ENCODE data around the gene MPPE1.
"Not testable (repeated sequence)": the region's sequence is repeated elsewhere in the genome, so short reads cannot be mapped to it uniquely, and the experiment has no call there.

The MPPE1 gene

DNA sequence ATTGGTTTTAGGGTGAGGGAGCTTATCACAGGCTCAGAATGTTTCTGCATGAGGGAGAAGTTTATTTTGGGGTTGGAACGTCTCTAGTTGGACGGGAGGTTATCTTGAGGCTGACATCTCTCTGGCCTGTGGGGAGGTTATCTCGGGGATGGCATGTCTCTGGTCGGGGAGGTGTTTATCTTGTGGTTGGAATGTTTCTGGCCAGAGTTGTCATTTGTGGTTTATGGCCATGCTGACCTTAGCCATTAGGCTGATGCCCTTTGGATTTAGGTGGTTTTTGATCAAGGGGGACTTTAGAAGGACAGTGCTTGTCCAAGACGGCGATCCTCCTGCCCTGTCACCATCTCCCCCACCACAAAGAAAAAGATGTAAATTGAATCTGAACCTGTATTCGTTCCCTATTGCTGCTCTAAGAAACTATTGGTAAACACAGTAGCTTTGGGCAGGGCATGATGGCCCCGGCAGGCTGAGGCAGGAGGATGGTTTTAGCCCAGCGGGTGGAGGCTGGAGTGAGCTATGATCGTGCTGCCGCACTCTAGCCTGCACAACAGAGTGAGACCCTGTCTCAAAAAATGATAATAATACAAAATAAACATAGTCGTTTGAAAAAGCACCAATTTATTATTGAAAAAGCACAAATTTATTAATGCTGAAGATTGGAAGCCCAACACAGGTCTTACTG, 17.8 kb upstream of the MPPE1 start:
- DNase-seq: no peak

DNA sequence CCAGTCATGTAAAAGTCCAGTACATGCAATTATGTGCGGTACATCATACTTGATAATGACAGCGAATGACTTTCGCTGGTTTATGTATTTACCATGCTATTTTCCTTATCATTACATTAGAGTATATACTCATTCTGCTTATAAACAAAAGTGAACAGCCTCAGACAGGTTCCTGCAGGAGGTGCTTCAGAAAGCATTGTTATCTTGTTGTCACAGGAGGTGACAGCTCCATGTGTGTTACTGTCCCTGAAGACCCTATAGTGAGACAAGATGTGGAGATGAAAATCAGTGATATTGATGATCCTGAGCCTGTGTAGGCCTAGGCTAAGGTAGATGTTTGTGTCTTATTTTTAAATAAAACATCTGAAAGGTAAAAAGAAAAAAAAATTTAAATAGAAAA, 15.3 kb upstream of the MPPE1 start:
- no peak for DNase-seq

DNA sequence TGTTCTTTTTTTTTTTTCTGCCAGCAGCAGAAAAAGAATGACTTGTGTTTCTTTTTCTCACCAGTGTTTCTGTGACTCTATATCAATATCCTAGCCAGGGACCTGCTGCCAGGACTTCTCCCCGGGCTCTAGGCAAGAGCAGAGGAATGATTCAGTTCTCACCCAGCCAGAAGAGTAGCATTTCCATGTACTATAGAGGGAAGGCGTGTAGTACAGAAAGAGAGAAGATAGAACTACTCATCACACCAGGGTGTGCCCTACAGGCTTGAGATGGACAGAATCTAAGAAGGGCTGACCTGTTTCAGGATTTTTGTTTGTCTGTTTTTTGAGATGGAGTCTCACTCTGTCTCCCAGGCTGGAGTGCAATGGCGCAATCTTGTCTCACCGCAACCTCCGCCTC, 11.4 kb upstream of the MPPE1 start:
- not testable (repeated sequence) for DNase-seq

DNA sequence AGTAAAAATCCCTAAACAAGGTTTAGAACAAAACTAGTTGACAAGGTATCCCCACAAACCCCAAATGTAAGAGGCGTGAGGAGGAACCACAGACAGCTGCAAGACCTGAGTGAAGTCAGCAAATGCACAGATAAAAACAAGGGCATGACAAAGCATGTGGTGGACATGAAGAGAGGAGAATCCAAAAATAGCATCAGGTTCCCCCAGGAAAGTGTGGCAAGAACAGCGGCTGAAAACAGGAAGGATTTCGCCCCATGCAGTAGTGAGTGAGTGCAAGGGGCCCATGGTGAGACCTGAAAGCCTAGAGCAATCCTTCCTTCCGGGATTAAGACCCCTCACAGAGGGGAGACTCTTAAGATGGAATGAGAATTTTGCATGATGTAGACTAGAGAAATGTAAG, 8.8 kb upstream of the MPPE1 start:
- DNase-seq: not testable (repeated sequence)

DNA sequence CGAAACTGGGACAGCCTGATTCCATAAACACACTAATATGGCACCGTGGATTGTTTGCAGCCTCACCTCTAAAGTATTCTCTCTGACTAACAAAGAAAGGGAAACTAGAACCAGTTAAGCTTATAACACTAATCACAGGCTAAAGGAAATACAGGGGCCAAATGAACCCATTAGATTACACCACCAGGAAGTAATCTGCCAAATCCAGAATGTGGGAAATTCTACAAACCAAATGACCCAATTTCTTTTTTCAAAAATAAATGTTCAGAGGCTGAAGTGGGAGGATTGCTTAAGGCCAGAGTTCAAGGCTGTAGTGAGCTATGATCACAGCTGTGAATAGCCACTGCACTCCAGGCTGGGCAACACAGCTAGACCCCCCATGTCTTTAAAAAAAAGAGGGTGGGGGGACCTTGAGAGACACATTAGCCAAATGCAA, 1.5 kb upstream of the MPPE1 start:
- DNase-seq: peak; percentile 46

DNA sequence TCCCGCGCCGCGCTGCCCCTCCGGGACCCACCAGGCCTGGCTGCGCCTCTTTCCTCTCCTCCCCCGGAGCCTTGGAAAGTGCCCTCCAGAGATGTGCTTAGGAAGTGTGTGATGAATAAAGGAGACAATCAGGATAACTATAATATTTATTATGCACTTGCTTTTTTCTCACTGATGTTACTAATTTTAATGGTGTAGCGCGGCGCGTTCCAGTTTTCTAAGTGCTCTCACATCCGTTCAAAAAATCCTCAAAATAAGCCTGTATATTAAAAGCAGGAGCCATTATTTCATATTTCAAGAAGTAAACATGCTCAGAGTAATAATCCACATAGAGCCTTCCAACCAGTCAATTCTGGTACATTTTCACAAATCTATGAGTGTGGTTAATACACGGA, 941 bp upstream of the MPPE1 start:
- DNase-seq: peak; percentile 4

DNA sequence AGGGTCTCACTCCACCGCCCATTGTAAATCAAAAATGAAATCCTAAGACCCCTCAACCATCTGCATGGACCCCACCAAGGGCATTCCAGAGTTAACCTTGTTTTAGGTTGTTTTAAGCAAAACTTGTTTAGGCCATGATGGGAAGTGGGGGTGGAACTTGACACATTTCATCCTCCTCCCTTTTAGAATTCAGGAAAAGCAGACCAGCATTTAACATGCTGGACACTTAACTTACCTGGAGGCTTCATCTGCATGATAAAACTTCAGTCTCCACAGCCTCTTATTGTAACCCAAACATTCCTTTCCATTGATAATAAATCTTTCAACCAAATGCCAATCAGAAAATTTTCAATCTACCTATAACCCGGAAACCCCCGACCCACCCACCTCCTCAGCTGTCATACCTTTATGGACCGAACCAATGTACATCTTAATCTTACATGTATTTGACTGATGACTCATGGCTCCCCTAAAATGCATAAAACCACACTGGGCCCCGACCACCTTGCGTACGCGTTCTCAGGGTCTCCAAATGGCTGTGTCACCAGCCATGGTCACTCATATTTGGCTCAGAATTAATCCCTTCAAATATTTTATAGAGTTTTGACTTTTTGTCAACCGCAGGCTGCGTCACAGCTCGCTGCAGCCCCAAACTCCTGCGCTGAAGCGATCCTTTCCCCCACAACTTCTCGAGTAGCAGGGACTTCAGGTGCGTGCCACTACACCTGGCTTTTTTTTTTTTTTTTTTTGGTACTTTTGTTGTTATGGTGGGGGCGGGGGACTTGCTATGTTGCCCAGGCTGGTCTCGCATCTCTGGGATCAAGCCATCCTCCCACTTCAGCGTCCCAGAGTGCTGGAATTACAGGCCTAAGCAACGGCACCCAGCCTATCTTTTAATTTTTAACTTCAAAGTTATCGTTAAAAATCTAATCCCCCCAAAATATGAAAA, 917 bp downstream of the MPPE1 start:
- no peak for DNase-seq

DNA sequence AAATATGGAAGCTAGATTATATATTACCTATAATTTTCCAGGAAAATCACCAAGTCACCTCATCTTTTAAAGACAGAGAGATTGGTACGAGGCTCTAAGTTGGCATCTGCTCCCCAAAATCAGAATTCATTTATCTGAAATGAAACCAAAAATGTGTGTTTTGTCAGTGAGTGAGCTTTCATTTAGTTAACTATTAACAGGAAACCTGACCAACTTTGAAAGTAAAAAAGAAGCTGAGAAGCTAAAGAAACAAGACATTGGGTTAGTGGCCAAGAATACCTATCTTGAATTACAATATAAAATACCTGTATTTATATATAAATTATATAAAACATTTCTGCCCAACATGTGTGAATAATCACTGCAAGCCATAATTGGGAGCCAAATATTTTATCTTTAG, 1.9 kb downstream of the MPPE1 start:
- no peak for DNase-seq

DNA sequence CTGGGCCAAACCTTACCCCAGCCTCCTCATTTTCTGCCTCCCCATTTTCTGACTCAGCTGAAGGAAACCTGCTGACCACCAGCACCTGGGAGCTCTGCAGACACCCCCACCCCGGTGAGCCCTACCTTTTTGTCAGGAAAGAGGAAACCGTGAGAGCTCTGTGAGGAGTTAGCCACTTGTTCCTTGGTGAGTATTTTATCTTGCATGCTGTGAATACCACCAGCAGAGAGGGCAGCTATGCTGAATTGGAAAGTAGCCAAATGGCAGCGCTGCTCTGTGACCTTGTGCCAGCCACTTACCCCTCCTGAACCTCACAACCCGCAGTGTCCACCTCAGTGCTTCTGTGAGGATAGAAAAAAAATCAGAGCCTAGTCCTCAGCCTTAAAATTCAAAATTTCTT, 2.5 kb downstream of the MPPE1 start:
- no peak for DNase-seq

DNA sequence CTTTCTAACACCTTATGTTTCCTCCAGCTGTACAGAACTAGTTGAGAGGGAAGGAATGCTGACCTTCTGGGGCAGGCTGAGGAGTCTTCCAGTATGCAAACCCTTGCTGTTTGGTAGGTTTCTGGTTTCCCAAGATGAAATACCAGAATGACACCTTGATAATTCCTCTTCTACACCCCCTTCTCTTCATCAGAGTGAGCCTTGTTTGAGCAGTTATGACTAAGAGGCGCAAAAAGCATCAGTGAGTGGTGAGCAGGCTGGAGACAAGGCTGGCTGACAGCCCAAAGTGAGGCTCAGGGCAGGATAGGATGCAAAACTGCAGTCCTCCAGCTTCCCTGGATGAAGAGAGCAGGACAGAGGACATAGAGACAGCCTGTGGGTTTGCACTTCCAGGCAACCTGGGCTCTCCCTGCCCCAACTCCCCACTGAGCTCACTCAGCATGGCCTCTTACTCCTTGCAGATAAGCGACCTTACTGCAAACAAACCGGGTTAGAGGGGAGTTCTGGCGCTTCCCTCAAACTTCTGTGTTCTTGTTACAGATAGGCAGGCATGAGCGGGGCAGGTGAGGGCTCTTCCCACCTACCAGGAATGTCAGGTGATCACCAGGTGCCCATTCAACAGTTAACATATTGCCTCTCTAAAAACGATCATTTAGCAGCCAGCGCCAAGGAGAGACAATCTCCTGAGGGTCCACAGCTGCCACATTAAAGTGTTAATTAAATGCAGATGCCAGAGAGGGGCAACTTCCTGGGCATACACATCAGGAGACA, 5.4 kb downstream of the MPPE1 start:
- DNase-seq: peak; percentile 23

DNA sequence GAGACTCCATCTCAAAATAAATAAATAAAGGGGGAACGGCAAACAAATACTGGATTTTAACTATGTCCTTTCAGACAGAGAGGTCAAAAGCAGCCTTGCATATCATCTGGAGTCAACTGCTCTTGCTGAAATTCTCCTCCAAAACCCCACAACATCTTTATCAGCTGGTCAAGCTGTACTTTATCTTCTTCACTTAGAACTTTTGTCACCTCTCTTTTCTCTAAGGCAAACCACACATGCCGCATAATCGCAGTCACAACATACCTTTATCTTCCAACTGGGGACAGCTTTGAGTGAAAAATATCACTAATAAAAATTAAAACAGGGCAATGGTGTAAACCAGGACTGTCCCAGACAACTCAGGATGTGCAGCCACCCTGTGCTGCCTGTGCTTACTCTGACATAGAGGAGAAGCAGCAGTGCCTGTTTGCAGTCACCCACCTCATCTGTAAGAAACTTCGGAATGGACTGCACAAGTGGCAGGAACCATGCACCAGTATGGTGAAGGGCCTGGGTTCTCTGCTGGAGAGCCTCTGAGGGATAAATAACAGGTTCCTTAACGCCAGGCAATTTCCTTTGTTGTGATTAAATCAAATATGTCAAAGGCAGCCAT, 6.2 kb downstream of the MPPE1 start:
- DNase-seq: no peak

DNA sequence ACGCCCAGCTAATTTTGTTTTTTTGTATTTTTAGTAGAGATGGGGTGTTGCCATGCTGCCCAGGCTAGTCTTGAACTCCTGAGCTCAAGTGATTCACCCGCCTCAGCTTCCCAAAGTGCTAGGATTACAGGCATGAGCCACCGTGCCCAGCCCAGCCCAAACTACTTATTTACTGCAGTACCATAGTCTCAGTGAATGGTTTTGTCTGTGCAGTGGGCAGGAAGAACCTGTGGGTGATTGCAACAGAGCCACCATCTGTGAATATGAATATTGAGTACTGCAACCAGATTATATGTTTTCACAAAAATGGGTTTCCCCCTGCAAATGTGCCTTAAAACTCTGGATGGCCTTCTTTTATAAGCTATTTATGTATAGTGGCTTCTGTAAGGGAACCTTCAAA, 9.1 kb downstream of the MPPE1 start:
- DNase-seq: no peak

DNA sequence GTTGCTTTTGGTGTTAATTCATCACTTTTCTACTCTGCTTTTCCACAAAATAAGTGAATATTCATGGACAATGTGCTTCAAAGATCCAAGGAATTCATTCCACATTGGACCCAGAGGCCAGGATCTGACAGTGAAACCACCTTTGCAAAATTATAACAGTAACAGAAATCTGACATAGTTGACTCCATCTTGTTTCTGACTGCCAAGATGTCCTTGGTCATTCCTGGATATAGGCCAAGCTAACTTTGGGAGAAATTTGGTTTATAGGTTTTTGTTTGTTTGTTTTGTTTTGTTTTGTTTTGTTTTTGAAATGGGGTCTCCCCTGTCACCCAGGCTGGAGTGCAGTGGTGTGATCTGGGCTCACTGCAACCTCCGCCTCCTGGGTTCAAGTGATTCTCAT, 10.3 kb downstream of the MPPE1 start:
- no peak for DNase-seq

DNA sequence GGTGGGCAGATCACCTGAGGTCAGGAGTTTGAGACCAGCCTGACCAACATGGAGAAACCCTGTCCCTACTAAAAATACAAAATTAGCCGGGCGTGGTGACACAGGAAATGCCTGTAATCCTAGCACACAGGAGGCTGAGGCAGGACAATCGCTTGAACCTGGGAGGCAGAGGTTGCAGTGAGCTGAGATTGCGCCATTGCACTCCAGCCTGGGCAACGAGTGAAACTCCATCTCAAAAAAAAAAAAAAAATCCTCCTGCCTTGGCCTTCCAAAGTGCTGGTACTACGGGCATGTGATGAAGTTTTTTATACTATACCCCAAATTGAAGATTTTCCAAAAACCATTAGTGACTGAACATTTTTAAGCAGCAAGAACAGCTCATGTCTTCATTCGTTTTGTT, 15.7 kb downstream of the MPPE1 start:
- not testable (repeated sequence) for DNase-seq

DNA sequence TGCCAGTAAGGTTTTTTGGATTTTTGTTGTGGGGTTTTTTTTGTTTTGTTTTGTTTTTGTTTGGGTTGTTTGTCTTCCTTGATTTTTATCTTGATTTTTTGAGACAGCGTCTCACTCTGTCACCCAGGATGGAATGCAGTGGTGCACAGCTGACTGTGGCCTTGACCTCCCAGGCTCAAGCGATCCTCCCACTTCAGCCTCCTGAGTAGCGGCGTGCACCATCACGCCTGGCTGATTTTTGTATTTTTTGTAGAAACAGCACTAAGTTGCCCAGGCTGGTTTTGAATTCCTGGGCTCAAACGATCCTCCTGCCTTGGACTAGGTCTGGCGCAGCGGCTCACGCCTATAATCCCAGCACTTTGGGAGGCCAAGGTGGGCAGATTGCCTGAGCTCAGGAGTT, 16.4 kb downstream of the MPPE1 start:
- no peak for DNase-seq

DNA sequence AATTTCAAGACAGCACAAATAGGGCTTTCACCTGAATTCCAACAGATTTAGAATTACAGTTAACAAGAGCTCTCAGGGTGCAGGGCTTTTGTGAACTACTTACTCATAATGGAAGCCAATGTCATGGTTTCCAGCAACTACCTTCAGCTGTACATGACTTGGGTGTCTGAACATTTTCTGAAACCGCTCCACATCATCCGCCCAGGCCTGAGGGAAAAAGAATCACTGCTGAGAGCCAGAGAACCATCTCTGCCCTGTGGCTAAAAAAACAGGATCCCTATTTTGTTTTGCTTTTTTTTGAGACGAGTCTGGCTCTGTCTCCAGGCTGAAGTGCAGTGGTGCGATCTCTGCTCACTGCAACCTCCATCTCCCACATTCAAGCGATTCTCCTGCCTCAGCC, 18.8 kb downstream of the MPPE1 start:
- DNase-seq: no peak

DNA sequence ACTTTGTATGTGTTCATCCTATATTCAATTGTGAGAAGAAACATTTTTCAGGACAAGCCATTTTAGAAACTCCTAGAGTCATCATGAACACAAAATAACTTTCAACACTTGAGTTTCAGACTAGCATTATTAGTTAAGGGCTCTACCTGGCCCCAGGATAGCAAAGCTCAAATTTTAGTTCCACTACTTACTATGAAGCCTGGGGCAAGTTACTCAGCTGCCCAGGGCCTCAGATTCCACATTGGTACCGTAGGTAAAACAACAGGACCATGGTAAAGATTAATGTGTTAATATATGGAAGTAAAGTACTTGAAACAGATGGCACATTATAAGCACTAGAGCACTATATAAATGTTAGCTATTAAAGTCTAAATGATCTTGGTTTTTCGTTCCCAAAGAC, 19.4 kb downstream of the MPPE1 start:
- no peak for DNase-seq

DNA sequence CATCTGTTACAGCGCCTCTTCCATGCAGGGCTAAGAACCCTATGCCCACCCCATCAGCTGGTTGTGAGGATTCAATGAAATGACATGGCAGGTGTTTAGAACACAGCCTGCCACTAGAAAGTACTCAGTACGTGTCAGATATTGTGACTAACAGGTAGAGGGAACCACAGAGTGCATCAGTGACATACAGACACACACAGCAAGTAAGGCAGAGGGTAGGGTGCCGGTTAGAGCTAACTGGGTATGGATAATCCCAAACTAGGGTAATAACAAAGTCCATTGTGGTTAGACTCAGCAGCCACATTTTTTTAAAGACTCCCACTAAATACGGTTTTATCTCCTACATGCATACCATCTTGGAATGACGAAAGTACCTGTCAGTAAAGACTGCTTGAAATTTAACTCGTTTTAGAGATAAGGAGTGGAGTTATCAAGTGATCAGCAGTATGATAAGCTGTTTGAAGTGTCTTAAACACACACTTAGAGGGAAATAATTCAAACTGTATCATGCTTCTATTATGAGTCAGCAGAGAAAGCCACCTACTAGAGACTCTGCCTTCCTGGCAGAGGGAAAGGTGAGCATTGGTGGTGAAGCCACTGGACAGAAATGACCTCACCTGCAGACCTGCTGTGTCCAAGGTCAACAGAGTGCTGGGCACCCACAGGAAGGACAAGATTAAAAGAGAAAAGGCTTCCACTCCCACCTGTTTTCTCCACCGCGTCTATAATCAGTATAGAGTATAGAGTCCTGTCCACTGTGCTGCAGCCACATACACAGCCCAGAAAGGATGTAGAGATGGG, 20.6 kb downstream of the MPPE1 start:
- DNase-seq: no peak

DNA sequence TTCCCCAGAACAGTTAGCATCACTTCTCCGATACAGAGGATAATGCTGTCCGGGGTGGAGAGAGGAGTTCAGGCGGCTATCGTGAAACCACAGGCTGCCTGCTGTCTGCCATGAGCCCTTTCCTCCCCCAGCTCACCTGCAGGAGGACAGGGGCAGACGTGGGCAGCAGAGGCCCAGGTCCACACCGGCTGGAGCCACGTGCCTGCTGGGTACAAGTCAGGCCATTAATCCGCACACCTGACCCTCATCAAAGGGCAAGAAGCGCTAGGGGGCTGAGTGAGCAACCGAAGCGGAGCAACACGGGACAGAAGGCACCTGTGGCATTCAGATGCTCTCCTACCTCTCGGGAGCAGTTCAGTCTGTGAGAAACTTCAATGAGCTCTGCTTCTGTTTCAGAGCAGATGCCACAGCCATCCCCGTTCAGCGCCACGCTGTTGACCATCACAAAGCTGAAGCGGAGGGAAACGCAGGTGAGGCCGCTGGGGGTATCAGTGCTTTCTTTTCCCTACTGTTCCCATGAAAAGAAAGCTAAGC, 21.5 kb downstream of the MPPE1 start:
- DNase-seq: no peak

DNA sequence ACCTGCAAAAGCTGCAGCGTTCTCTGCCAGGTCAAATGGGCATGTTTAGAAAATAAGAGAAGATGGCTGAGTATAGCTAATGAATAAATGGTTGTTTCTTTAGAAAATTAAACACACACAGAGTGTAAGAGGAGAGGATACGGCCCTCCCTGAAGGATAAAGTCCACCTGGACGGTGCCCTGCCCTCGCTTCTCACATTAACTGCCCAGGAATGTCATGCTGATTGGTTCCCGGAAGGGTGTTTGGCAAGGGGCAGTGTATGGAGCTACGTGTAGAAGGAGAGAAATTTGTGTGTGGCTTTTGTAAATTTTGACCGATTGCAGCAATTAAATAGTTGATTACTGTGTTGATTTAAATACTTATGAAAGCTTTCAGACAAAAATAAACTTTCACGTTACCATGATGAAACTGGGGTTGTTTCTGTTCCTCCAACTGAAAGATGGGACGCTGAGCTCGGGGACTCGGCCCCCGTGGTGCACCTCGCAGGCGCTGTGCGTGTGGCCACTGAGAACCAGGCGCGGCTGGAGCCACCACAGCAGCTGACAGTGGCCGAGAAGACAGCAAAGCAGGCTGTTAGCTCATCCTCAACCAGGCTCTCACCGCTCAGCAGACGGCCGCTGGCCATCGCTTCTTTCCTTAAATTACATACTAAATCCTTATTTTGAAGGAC, 22.7 kb downstream of the MPPE1 start:
- no peak for DNase-seq

DNA sequence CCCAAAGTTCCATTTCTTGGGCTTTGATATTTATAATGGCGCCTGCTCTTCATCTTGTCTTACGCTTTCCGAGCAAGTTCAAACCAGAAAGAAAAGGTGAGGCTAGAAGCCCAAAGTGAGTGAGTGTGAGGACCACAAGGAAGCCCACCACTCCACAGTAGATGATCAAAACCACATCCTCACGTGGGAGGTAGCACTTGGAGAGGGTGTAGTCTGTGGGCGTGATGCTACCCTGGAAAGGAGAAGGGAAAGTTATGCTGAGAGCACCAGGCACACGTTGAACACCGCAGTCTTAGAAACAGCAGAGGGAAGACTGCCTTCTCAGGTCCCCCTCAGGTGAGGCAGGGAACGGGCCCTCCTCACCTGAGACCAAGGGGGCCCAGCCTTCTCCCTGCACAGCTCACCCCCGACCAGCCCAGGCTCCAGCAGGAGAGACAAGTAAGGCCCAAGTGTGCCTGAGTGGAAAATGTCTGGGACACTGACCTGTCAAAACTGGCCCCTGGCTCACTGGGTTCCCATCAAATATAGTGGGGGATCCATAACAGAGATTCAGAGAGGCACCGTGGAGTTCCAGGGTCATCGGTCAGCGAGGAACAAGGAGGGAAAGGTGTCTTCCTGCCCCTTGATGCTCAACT, 23.6 kb downstream of the MPPE1 start:
- no peak for DNase-seq
